ENCODE measurements around the gene CD83. TPM values are rescaled to one million over a fixed set of nuclear protein-coding genes. Genes with fewer than 3 reads are reported as not detected.

CD83 gene
- total and polyA plus RNA-seq, 9 of the 15 experiments (the other 6 are each of a cell fraction or from before 2014, with no cell fraction given): 2.5 to 4.1 (median 3.4) TPM

- TF ChIP-seq POLR2G (IDR thresholded peaks at IDR 0.05; ENCODE audit: low read depth, low read length): peak; percentile 58
- 0 out of 2 replicates have a peak, but pooled peaks have one; percentile 32 for TF ChIP-seq ZNF668 (CRISPR knock-in tag; IDR thresholded peaks at IDR 0.05)
- peak; percentile 56; the same call in 1 of the 2 replicates for TF ChIP-seq BCOR (IDR thresholded peaks at IDR 0.05)
- TF ChIP-seq RBBP5 (IDR thresholded peaks at IDR 0.05; ENCODE audit: borderline replicate concordance, insufficient read depth, low read length, poor library complexity, severe bottlenecking): peak; percentile 38
- TF ChIP-seq PML (IDR thresholded peaks at IDR 0.05; ENCODE audit: low read length): peak; percentile 68
- TF ChIP-seq ARID1B (IDR thresholded peaks at IDR 0.05): peak; percentile 89
- peak; percentile 80 for TF ChIP-seq TEAD4 (IDR thresholded peaks at IDR 0.05; ENCODE audit: low read length)
- TF ChIP-seq TEAD4 (CRISPR knock-in tag; IDR thresholded peaks at IDR 0.05; ENCODE audit: borderline replicate concordance): no peak
- 0 out of 2 replicates have a peak, but pooled peaks have one; percentile 13 for TF ChIP-seq ZNF449 (CRISPR knock-in tag; IDR thresholded peaks at IDR 0.05)
- TF ChIP-seq ZSCAN29 (IDR thresholded peaks at IDR 0.05): peak; percentile 17; the same call in 1 of the 2 replicates
- peak; percentile 76 for TF ChIP-seq NFIC (IDR thresholded peaks at IDR 0.05)
- peak; percentile 63 for TF ChIP-seq POLR2A (conservative IDR thresholded peaks at IDR 0.05)
- TF ChIP-seq RFX5 (IDR thresholded peaks at IDR 0.05; ENCODE audit: low read depth, low read length): no peak
- TF ChIP-seq JUND (IDR thresholded peaks at IDR 0.05; ENCODE audit: borderline replicate concordance, low read depth, low read length): peak; percentile 65
- TF ChIP-seq JUND (tag; IDR thresholded peaks at IDR 0.05; ENCODE audit: borderline replicate concordance, low read depth, low read length): peak; percentile 74; the same call in 2 of the 3 replicates
- no peak for TF ChIP-seq MAFG (tag; conservative IDR thresholded peaks at IDR 0.05)
- TF ChIP-seq HDAC2 (IDR thresholded peaks at IDR 0.05): peak; percentile 36
- no peak for TF ChIP-seq PCBP2 (IDR thresholded peaks at IDR 0.05; ENCODE audit: low read depth, low read length, poor library complexity, severe bottlenecking)
- peak in 1 of 2 experiments; percentile 23; a peak in 1 of 4 replicates for TF ChIP-seq RAD21 (CRISPR knock-in tag; conservative IDR thresholded peaks at IDR 0.05 in 1 of 2, IDR thresholded peaks at IDR 0.05 in 1 of 2)
- 0 out of 2 replicates have a peak, but pooled peaks have one; percentile 5 for TF ChIP-seq PKNOX1 (IDR thresholded peaks at IDR 0.05)
- TF ChIP-seq FOXO4 (CRISPR knock-in tag; IDR thresholded peaks at IDR 0.05): no peak
- 0 out of 2 replicates have a peak, but pooled peaks have one; percentile 7 for TF ChIP-seq SMAD3 (CRISPR knock-in tag; conservative IDR thresholded peaks at IDR 0.05)
- TF ChIP-seq PHF8 (IDR thresholded peaks at IDR 0.05; ENCODE audit: borderline replicate concordance, low read length): peak; percentile 47; the same call in 1 of the 2 replicates
- peak; percentile 33; the same call in 1 of the 2 replicates for TF ChIP-seq CBFB (CRISPR knock-in tag; IDR thresholded peaks at IDR 0.05)
Observed at GRCh38 chr6:14108571-14109410, 8.8 kb upstream of the CD83 start (continued).

All from K562 (cell line).